Pulmonary artery endothelial cell (primary cell): ENCODE measurements around the gene IGSF22. TPM values are rescaled to one million over a fixed set of nuclear protein-coding genes. Genes with fewer than 3 reads are reported as not detected.
"Not testable (repeated sequence)": the region's sequence is repeated elsewhere in the genome, so short reads cannot be mapped to it uniquely, and the experiment has no call there.

Source experiments
- DNase-seq: peaks from one replicate; pipeline ENCODE4 v3.0.0-alpha.2; 2011; ENCODE audit warnings: low read depth, low spot score
- total RNA-seq: library from RNA; depleted of rRNA; stranded (reverse); fragments of >200 nt; gene quantifications from 2 replicates; pipeline ENCODE4 v1.2.3, GENCODE V29; 2014

The IGSF22 gene
- total RNA-seq, 1 donor from 2014 or later: not detected

- DNase-seq: no peak
These were observed 32.8 kb downstream of the IGSF22 start for GRCh38 chr11:18692941-18693760.

- not testable (repeated sequence) for DNase-seq
These were observed 34.4 kb downstream of the IGSF22 start for GRCh38 chr11:18691467-18692140.

DNA sequence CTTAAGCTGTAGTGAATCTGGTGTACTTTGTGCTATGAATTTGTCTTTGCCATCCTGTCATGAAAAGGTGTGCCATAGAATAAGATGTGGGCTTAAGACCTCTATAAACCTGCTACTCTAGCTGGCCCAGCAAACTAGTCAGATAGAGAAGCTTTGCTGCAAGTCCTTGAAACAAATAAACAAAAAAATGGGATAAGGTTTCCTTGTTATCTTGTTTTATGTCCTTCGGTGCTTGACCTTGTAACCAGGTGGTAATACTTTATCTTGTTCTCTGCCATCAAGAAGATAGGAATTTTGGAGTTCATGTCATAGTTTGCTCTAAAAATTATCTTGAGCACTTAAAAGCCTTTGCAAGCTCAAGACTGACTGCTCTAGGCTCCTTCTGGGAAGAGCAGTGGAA lies 41.7 kb downstream of the IGSF22 start:
- DNase-seq: no peak

- no peak for DNase-seq
These were observed 43.5 kb downstream of the IGSF22 start for GRCh38 chr11:18682466-18682865.

DNA sequence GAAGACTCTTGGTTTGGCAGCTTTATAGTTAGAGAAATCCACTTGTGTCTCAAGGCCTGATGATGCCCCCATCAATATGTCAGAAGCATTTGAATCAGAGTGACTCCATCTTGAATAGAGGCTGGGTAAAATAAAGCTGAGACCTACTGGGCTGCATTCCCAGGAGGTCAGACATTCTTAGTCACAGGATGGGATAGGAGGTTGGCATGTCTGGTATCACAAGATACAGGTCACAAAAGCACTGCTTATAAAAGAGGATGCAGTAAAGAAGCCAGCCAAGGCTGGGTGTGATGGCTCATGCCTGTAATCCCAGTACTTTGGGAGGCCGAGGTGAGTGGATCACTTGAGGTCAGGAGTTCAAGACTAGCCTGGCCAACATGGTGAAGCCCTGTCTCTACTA lies 44.0 kb downstream of the IGSF22 start:
- not testable (repeated sequence) for DNase-seq

- no peak for DNase-seq
These were observed 48.4 kb downstream of the IGSF22 start for GRCh38 chr11:18677560-18677959.

DNA sequence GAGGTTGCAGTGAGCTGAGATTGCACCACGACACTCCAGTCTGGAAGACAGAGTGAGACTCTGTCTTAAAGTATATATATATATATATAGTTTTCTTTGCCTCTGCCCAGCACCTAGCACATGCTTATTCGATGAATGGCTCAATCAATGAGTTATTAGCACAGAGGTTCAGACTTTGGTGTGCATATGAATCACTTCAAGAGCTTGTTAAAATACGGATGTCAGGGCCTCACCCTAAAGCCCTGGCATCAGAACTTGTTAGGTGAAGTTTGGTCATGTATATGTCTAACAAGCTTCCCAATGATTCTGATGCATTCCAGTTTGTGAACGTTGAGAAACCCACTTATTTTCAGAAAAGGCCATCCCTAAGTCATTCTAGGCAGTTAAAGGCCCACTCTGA lies 49.2 kb downstream of the IGSF22 start:
- DNase-seq: no peak

- DNase-seq: not testable (repeated sequence)
These were observed 53.8 kb downstream of the IGSF22 start for GRCh38 chr11:18672209-18672608.

DNA sequence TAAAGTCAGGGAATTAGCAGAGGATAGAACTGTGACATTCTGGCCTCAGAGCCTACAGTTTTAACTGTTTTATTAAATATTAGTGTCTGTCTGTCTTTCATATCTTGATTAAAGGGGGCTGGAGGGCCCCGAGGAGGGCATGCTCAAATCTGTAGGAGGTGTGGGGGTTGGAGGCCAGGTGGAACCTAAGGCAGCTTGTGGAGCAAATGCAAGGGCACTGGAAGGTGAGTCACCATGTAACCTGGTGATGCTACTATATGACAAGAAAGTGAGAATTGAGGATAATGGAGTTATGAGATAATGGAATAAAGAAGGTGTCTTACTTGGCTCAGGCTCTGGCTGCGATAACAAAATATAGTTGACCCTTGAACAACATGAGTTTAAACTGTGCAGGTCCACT lies 54.7 kb downstream of the IGSF22 start:
- no peak for DNase-seq

DNA sequence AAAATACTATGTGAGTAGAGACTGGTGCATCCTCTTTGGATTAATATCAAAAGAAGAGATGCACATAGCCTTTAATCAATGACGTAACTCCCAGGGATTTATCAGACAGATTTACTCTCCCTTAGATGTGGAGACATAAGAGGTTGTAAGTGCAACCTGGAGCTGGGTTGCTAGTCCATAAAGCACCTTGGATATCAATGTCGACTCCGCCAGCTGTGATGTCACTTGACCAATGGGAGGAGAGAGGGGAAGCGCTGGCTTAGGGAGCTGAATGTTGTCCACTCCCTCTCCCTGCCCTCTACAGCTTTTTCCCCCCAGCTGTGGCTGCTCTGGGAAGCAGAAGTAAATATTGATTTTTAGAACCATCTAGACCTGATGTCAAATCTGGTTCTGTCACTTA lies 56.3 kb downstream of the IGSF22 start:
- no peak for DNase-seq

- no peak for DNase-seq
These were observed 56.8 kb downstream of the IGSF22 start for GRCh38 chr11:18669219-18669596.

GRCh38 chr11:18668131-18668530 lies 57.9 kb downstream of the IGSF22 start:
- no peak for DNase-seq

DNA sequence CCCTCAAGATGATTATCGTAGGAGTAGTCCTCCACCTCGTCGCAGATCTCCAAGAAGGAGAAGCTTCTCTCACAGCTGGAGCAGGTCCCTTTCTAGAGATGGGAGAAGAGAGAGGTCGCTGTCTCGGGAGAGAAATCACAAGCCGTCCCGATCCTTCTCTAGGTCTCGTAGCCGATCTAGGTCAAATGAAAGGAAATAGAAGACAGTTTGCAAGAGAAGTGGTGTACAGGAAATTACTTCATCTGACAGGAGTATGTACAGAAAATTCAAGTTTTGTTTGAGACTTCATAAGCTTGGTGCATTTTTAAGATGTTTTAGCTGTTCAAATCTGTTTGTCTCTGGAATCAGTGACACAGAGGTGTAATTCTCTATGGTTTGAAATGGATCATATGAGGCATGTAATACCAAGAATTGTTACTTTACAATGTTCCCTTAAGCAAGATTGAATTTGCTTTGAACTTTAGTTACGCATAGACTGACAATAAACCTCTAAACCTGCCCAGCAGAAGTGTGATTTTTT lies 60.6 kb downstream of the IGSF22 start:
- DNase-seq: not testable (repeated sequence)

GRCh38 chr11:18657673-18658072 lies 68.3 kb downstream of the IGSF22 start:
- no peak for DNase-seq

Other genes with a start within 250 kb of the IGSF22 start
- gene TSG101, start 199.2 kb downstream of the IGSF22 start, total RNA-seq: 38.7 and 51.8 TPM in 2 replicates
- 20.6 and 26.5 TPM in 2 replicates for gene UEVLD, start 137.5 kb downstream of the IGSF22 start, total RNA-seq
- gene MISFA, start 126.4 kb downstream of the IGSF22 start, total RNA-seq: 0.28 and 0.46 TPM in 2 replicates
- 14.4 and 19.0 TPM in 2 replicates for gene SPTY2D1, start 91.8 kb downstream of the IGSF22 start, total RNA-seq
- gene TMEM86A, start 27.4 kb downstream of the IGSF22 start, total RNA-seq: 0.92 and 2.4 TPM in 2 replicates
- not detected in 2 replicates for gene PTPN5, start 65.6 kb upstream of the IGSF22 start, total RNA-seq
- not detected in 2 replicates for gene MRGPRX1, start 213.2 kb upstream of the IGSF22 start, total RNA-seq